Motor neuron (in vitro differentiated cells): Measurements from ENCODE around the gene DLG2. TPM values are rescaled to one million over a fixed set of nuclear protein-coding genes. Genes with fewer than 3 reads are reported as not detected.
A peak's percentile ranks its signal among the peaks of the same experiment; 100 is the strongest.

Experiments
- ATAC-seq, 8 experiments: fragments of 200-7000 bp; cut with Tn5 transposase; replicated peaks in 6 of 8; 2 replicates each; pipeline ENCODE4 v1.8.0; 2021; ENCODE audit warnings: mild to moderate bottlenecking in 8 of 8, moderate library complexity in 8 of 8
- H3K27ac ChIP-seq, 2 donors: fragments of 250-450 bp; sonication (Bioruptor Pico); 2 replicates each; pipeline ENCODE4 v1.9.0; 2021; ENCODE audit warnings: antibody characterized with exemption in 2 of 2, mild to moderate bottlenecking in 2 of 2, moderate library complexity in 1 of 2
- H3K4me1 ChIP-seq, 2 donors: fragments of 250-450 bp; sonication (Bioruptor Pico); replicated peaks in 1 of 2; 2 replicates each; pipeline ENCODE4 v1.6.1; 2021; ENCODE audit warnings: antibody characterized with exemption in 2 of 2, mild to moderate bottlenecking in 2 of 2, moderate library complexity in 1 of 2
- H3K4me3 ChIP-seq, 5 donors: fragments of 250-450 bp; sonication (Bioruptor Pico); 2 replicates each; pipeline ENCODE4 v1.9.0; 2021; ENCODE audit warnings: antibody characterized with exemption in 5 of 5, mild to moderate bottlenecking in 5 of 5, moderate library complexity in 4 of 5
- WGBS, 10 experiments: fragments of 450-650 bp; shearing (Covaris generic); methylation state at CpG; one replicate each; pipeline ENCODE4 v1.0.0; 2022; 5-methylcytosine and 5-hydroxymethylcytosine counted together
- in situ Hi-C, 9 experiments: fragments of 400-800 bp; cut with MboI; loops; one replicate each; pipeline ENCODE4 v1.15.0; 2021; ENCODE audit warnings: low sequenced_read_pairs in 9 of 9, low pct_unique_long_range_greater_than_20kb in 2 of 9; ENCODE audit not compliant: unreplicated experiment in 9 of 9
- total RNA-seq, 8 experiments: library from RNA; unstranded; fragments of 300-600 nt; gene quantifications; 2 replicates each; pipeline versions ENCODE4 v1.2.3 to v1.2.4, GENCODE V29; 2022

Gene DLG2
- total RNA-seq, 8 experiments from 2014 or later: 1.3 to 17.5 (median 6.5) TPM

- Histone ChIP-seq H3K4me1 (no peaks in the 10 kb centered on the region), H3K27ac (no peak overlapping the region), H3K4me3 (no peak overlapping the region)
- in situ Hi-C loops: loop anchor here in 8 of 9 experiments (10.0 to 25.0 kb wide), 6 partner anchors 230 to 730 kb away; no protein-coding TSS in a partner anchor
- no peak for ATAC-seq
Measured at GRCh38 chr11:83831929-83832328, 1795.2 kb downstream of the DLG2 start.

DNA sequence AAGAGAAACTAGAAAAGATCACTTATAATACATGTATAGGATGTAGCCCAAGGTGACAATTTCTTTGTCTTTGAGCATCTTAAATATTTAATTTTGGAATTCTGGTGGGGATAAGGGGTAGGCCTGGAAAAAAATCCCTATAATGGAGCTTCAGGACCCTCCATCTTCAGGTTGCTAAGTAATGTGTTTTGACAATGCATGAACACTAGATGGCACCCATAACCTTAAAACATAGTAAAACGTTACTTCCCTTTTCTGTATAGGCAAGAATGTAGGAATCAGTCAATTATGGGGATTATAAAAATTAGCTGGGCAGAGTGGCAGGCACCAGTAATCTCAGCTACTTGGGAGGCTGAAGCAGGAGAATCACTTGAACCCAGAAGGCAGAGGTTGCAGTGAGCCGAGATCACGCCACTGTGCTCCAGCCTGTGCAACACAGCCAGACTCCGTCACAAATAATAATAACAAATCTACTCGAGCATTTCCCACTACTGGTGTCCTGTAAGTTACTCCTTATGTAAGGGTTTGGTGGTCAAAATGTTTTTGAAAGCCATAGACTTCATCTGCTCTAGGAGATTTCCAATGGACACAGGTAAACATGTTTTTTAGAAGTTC lies 1799.1 kb downstream of the DLG2 start:
- Histone ChIP-seq H3K4me3 (no peak overlapping the region), H3K4me1 (no peaks in the 10 kb centered on the region), H3K27ac (no peak overlapping the region)
- 0 to 56% (median 15%) methylated on average over 1 to 3 of the region's 5 CpGs; no CpG with 5 or more reads in 2 of the 10 experiments for WGBS, 10 experiments
- peak in 6 of 8 experiments; percentile 57 to 87 (median 74) for ATAC-seq
- in situ Hi-C loops: loop anchor here in 7 of 9 experiments (10.0 to 25.0 kb wide), 6 partner anchors 234 to 734 kb away; no protein-coding TSS in a partner anchor

- no peaks in the 10 kb centered on the region for H3K4me1 ChIP-seq
- WGBS, 10 experiments: 0 to 71% (median 46%) methylated on average over 1 to 3 of the region's 3 CpGs
- in situ Hi-C loops: loop anchor here in 7 of 9 experiments (10.0 to 25.0 kb wide), 6 partner anchors 235 to 735 kb away; no protein-coding TSS in a partner anchor
- no peak overlapping the region for H3K27ac ChIP-seq
- no peak for ATAC-seq
- no peak overlapping the region for H3K4me3 ChIP-seq
Measured at GRCh38 chr11:83827520-83827919, 1799.6 kb downstream of the DLG2 start.

- in situ Hi-C loops: loop anchor here in 7 of 9 experiments (10.0 to 25.0 kb wide), 6 partner anchors 236 to 736 kb away; no protein-coding TSS in a partner anchor
Measured at GRCh38 chr11:83826078-83826477, 1801.1 kb downstream of the DLG2 start.

DNA sequence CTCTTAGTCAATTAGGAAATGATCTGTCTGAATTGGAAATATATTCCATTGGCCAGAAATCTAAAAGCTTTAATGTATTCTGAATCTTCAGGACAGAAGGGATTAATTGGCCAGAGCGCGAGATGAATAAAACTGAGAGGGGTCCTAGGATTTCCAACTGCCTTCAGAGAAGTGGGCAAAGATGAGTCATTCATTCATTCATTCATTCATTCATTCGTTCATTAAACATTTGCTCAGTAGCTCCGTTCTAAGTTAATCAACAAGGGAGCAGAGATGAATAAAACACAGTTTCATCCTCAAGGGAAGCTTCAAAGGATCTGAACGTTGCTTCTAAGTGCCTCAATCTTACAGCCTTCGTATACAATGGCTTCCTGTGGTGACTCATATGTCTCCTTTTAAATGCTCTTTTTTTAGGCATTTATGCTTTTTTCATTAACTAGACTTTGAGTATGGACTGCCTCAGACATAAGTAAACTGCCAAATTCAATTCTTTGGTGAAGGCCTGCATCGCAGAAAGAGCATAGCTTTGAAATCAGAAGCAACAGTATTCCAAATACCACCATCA lies 1803.6 kb downstream of the DLG2 start:
- in situ Hi-C loops: loop anchor here (10.0 to 25.0 kb wide), 5 partner anchors 536 to 1111 kb away; partner anchors contain the start of genes DDIAS (in 6 of the 9), PRCP (in 6 of the 9), CCDC90B (in 5 of the 9) and FAM181B (in 1 of the 9)
- Histone ChIP-seq H3K27ac (no peak overlapping the region), H3K4me1 (peaks cover 0 to 6% of the 10 kb centered on the region in 2 donors), H3K4me3 (no peak overlapping the region)
- WGBS, 10 experiments: 53 to 78% (median 63%) methylated on average over 2 to 7 of the region's 7 CpGs
- peak in 3 of 8 experiments; percentile 17 to 32 (median 30) for ATAC-seq

More at GRCh38 chr11:83826078-83826477, 1801.1 kb downstream of the DLG2 start:
- Histone ChIP-seq H3K27ac (no peak overlapping the region), H3K4me1 (peaks cover 0 to 2% of the 10 kb centered on the region in 2 donors), H3K4me3 (no peak overlapping the region)
- no peak for ATAC-seq

DNA sequence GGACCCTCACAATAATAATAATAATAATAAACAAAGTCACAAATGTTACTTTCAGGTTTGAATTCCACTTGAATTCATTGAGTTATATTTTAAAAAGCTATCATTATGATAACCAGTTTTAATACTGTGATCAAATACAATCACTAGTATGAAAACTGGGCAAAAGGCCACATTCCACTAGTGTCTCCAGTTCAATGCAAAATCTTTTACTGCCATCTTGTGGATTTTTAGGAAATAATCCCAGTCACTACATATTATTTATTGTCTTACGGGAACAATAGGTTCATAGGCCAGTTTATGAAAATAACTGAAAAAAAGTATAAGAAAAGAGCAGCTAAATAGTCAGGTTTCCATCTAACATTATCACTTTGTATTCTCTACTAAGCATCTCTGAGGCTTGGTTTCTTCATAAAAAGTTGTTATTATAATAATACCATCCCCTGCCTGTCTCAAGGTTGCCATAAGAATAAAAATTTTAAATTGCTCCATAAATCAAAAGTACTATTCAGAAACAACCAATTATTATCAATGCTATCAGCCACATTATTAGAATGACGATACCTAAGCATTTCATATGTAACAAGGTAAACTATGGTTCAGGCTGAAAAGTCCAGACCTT lies 1807.1 kb downstream of the DLG2 start:
- in situ Hi-C loops: loop anchor here (10.0 to 25.0 kb wide), 7 partner anchors 525 to 1108 kb away; partner anchors contain the start of genes CCDC90B (in 6 of the 9), DDIAS (in 6 of the 9), PRCP (in 6 of the 9) and FAM181B (in 1 of the 9)
- 0 to 42% (median 20%) methylated on average over 1 to 2 of the region's 2 CpGs; no CpG with 5 or more reads in 1 of the 10 experiments for WGBS, 10 experiments
- no peak overlapping the region for H3K27ac ChIP-seq
- peak in 7 of 8 experiments; percentile 38 to 78 (median 62) for ATAC-seq
- H3K4me3 ChIP-seq: no peak overlapping the region
- peaks cover 0 to 6% of the 10 kb centered on the region in 2 donors for H3K4me1 ChIP-seq

- peak in 1 of 8 experiments; percentile 17 for ATAC-seq
- no peak overlapping the region for H3K4me3 ChIP-seq
Measured at GRCh38 chr11:83818349-83818748, 1808.8 kb downstream of the DLG2 start.

GRCh38 chr11:83816572-83817187 lies 1810.5 kb downstream of the DLG2 start:
- ATAC-seq: peak in 4 of 8 experiments; percentile 22 to 44 (median 28)
- peaks cover 0 to 6% of the 10 kb centered on the region in 2 donors for H3K4me1 ChIP-seq
- 0 to 50% (median 45%) methylated on average over 1 to 2 of the region's 2 CpGs; no CpG with 5 or more reads in 1 of the 10 experiments for WGBS, 10 experiments
- H3K4me3 ChIP-seq: no peak overlapping the region
- in situ Hi-C loops: loop anchor here (10.0 to 25.0 kb wide), 6 partner anchors 522 to 1104 kb away; partner anchors contain the start of genes CCDC90B (in 6 of the 9), DDIAS (in 6 of the 9), PRCP (in 6 of the 9) and FAM181B (in 1 of the 9)
- H3K27ac ChIP-seq: no peak overlapping the region

More at GRCh38 chr11:83818349-83818748, 1808.8 kb downstream of the DLG2 start:
- H3K27ac ChIP-seq: no peak overlapping the region
- in situ Hi-C loops: loop anchor here (10.0 to 25.0 kb wide), 6 partner anchors 524 to 1106 kb away; partner anchors contain the start of genes CCDC90B (in 6 of the 9), DDIAS (in 6 of the 9), PRCP (in 6 of the 9) and FAM181B (in 1 of the 9)
- 0 to 51% (median 20%) methylated on average over 1 to 2 of the region's 2 CpGs; no CpG with 5 or more reads in 2 of the 10 experiments for WGBS, 10 experiments
- H3K4me1 ChIP-seq: peaks cover 0 to 6% of the 10 kb centered on the region in 2 donors

DNA sequence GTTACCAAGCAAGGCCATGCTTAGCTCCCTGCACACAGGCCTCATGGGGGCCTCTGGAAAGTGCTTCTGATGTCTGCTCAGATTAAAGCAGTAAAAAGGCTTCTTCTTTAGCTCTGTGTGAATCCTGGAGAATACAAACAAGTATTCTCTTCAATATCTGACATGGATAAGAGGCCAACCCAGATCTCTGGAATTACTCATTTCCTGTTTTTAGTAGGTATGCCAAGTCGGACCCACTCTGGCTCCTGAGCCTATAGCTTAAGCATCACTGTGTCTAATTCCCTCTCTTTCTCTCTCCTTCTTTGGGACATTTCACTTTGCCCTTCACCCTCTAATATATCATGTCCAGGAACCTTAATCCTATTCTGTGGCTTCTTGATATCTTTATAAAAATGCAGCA lies 1811.4 kb downstream of the DLG2 start:
- 20 to 86% (median 60%) methylated on average over 1 of the region's 1 CpG; no CpG with 5 or more reads in 7 of the 10 experiments for WGBS, 10 experiments
- ATAC-seq: no peak
- no peak overlapping the region for H3K4me3 ChIP-seq
- in situ Hi-C loops: loop anchor here (10.0 to 25.0 kb wide), 6 partner anchors 521 to 1103 kb away; partner anchors contain the start of genes CCDC90B (in 6 of the 9), DDIAS (in 6 of the 9), PRCP (in 6 of the 9) and FAM181B (in 1 of the 9)
- H3K4me1 ChIP-seq: peaks cover 0 to under 1% of the 10 kb centered on the region in 2 donors
- H3K27ac ChIP-seq: no peak overlapping the region

- ATAC-seq: no peak
- WGBS, 10 experiments: 56 to 100% (median 94%) methylated on average over 1 to 3 of the region's 3 CpGs; no CpG with 5 or more reads in 2 of the 10 experiments
Measured at GRCh38 chr11:83813296-83813695, 1813.8 kb downstream of the DLG2 start.

DNA sequence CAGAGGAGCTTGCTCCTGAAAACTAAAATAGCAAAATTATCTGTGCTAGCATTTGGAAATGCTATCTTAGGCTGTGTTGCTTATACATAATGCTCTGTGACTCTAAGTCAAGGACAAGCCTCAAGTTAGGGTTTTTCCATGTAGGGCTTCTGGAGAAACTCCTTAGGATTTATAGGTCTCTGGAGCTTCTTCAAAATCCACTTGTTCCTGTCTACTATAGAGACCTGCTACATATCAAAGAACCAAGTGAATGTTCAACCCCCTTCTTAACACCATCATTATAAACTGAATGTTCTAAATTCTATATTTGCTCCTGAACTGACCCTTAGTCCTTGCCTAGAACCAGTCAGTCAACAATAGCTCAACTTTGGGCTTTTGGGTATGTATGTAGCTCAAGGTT lies 1817.9 kb downstream of the DLG2 start:
- no peak overlapping the region for H3K4me3 ChIP-seq
- H3K27ac ChIP-seq: no peak overlapping the region
- H3K4me1 ChIP-seq: no peaks in the 10 kb centered on the region
- in situ Hi-C loops: loop anchor here in 8 of 9 experiments (25.0 kb wide), 4 partner anchors 522 to 1097 kb away; partner anchors contain the start of genes DDIAS (in 6 of the 8), PRCP (in 6 of the 8), CCDC90B (in 5 of the 8) and FAM181B (in 1 of the 8)
- no peak for ATAC-seq

More at GRCh38 chr11:83813296-83813695, 1813.8 kb downstream of the DLG2 start:
- no peaks in the 10 kb centered on the region for H3K4me1 ChIP-seq
- H3K4me3 ChIP-seq: no peak overlapping the region
- no peak overlapping the region for H3K27ac ChIP-seq
- in situ Hi-C loops: loop anchor here (10.0 to 25.0 kb wide), 6 partner anchors 518 to 1101 kb away; partner anchors contain the start of genes CCDC90B (in 6 of the 9), DDIAS (in 6 of the 9), PRCP (in 6 of the 9) and FAM181B (in 1 of the 9)

DNA sequence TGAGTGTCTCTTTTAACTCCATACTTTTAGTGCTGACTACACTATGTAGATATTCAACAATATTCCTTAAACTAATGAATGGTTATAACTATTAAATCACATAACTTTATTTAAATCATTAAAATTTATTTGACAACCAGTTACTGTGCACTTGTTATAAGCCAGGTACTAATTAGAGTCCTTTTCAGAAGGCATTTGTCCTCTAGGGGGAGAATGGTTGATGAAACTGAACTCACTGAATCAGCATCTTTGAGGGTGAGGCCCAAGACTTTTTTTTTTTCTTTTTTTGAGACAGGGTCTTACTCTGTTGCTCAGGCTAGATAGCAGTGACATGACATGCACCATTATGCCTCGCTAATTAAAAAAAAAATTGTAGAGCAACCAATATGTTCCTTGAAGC lies 1825.3 kb downstream of the DLG2 start:
- in situ Hi-C loops: loop anchor here in 8 of 9 experiments (25.0 kb wide), 4 partner anchors 514 to 1089 kb away; partner anchors contain the start of genes DDIAS (in 6 of the 8), PRCP (in 6 of the 8), CCDC90B (in 5 of the 8) and FAM181B (in 1 of the 8)
- Histone ChIP-seq H3K4me1 (no peaks in the 10 kb centered on the region), H3K4me3 (no peak overlapping the region), H3K27ac (no peak overlapping the region)
- WGBS, 10 experiments: 17 to 100% (median 85%) methylated on average over 1 of the region's 1 CpG; no CpG with 5 or more reads in 6 of the 10 experiments
- ATAC-seq: no peak
